HepG2 (cell line): ENCODE results near the gene MYCBPAP. TPM values are rescaled to one million over a fixed set of nuclear protein-coding genes. Genes with fewer than 3 reads are reported as not detected.
A peak's percentile ranks its signal among the peaks of the same experiment; 100 is the strongest.

Experiments
- ARNT2 ChIP-seq: sonication (generic); formaldehyde crosslinking; IDR thresholded peaks from 2 replicates; pipeline ENCODE4 v1.8.0; 2022; ENCODE audit warnings: mild to moderate bottlenecking, low read depth, missing genetic modification reagents, moderate library complexity
- BORCS8-MEF2B ChIP-seq: sonication (generic); formaldehyde crosslinking; IDR thresholded peaks from 2 replicates; pipeline ENCODE4 v1.8.0; 2022; ENCODE audit warnings: mild to moderate bottlenecking, missing genetic modification reagents
- CENPT ChIP-seq: sonication (generic); formaldehyde crosslinking; IDR thresholded peaks from 2 replicates; pipeline ENCODE4 v1.8.0; 2022; ENCODE audit warnings: low read depth, mild to moderate bottlenecking, moderate library complexity, missing genetic modification reagents
- EEA1 ChIP-seq: sonication (generic); formaldehyde crosslinking; IDR thresholded peaks from 2 replicates; pipeline ENCODE4 v1.5.1; 2020; ENCODE audit warnings: mild to moderate bottlenecking, missing genetic modification reagents, borderline replicate concordance
- ESRRA ChIP-seq: sonication (generic); formaldehyde crosslinking; IDR thresholded peaks from 2 replicates; pipeline ENCODE4 v1.5.1; 2020; ENCODE audit warnings: mild to moderate bottlenecking, low read depth, missing genetic modification reagents
- HOXA9 ChIP-seq: sonication (generic); formaldehyde crosslinking; IDR thresholded peaks from 2 replicates; pipeline ENCODE4 v1.8.1; 2022; ENCODE audit warnings: missing genetic modification reagents, mild to moderate bottlenecking, moderate library complexity, borderline replicate concordance
- KLF12 ChIP-seq: sonication (generic); formaldehyde crosslinking; IDR thresholded peaks from 2 replicates; pipeline ENCODE4 v1.4.0; 2020; ENCODE audit warnings: missing genetic modification reagents, borderline replicate concordance
- PCBP2 ChIP-seq: fragments of 200-400 bp; formaldehyde crosslinking; optimal IDR thresholded peaks from 2 replicates; pipeline ENCODE3; 2018; ENCODE audit warnings: low read length, low read depth; ENCODE audit not compliant: poor library complexity, severe bottlenecking
- POLR2A ChIP-seq, 2 experiments: IDR thresholded peaks; 2 replicates each; pipeline ENCODE4 v1.6.1; 2011; ENCODE audit warnings: low read depth in 2 of 2, low read length in 2 of 2, mild to moderate bottlenecking in 1 of 2, moderate library complexity in 1 of 2; ENCODE audit not compliant: insufficient read depth in 1 of 2
- RBM39 ChIP-seq: fragments of 200-400 bp; formaldehyde crosslinking; IDR thresholded peaks from one replicate; pipeline ENCODE4 v1.6.1; 2018; ENCODE audit warnings: antibody characterized with exemption, mild to moderate bottlenecking, low read depth, low read length; ENCODE audit not compliant: poor library complexity, severe bottlenecking
- REPIN1 ChIP-seq: sonication (generic); formaldehyde crosslinking; IDR thresholded peaks from 2 replicates; pipeline ENCODE4 v1.8.0; 2022; ENCODE audit warnings: missing genetic modification reagents, low read depth, mild to moderate bottlenecking, borderline replicate concordance
- SMAD9 ChIP-seq: sonication (generic); formaldehyde crosslinking; IDR thresholded peaks from 2 replicates; pipeline ENCODE4 v1.5.1; 2020; ENCODE audit warnings: mild to moderate bottlenecking, missing genetic modification reagents
- YY1 ChIP-seq: IDR thresholded peaks from 2 replicates; pipeline ENCODE4 v1.6.1; 2011; ENCODE audit warnings: low read length, low read depth, moderate library complexity, mild to moderate bottlenecking; ENCODE audit not compliant: insufficient read depth, insufficient replicate concordance
- ZEB1 ChIP-seq: IDR thresholded peaks from 2 replicates; pipeline ENCODE4 v1.6.1; 2012; ENCODE audit warnings: mild to moderate bottlenecking, low read depth, inconsistent platforms; ENCODE audit not compliant: insufficient replicate concordance
- ZNF331 ChIP-seq: sonication (generic); formaldehyde crosslinking; IDR thresholded peaks from 2 replicates; pipeline ENCODE4 v1.4.0; 2020; ENCODE audit warnings: missing genetic modification reagents
- ZNF513 ChIP-seq: sonication (generic); formaldehyde crosslinking; conservative IDR thresholded peaks from 2 replicates; pipeline ENCODE4 v1.5.0; 2020; ENCODE audit warnings: missing genetic modification reagents
- ZNF564 ChIP-seq: sonication (generic); formaldehyde crosslinking; IDR thresholded peaks from 2 replicates; pipeline ENCODE4 v1.8.1; 2023; ENCODE audit warnings: mild to moderate bottlenecking, missing genetic modification reagents
- polyA plus RNA-seq, 8 experiments: library from polyadenylated mRNA; depleted of rRNA in 3 of 8; stranded (reverse) in 7 of 8; unstranded in 1 of 8; fragments of >200 nt; fragmentation: Illumina TruSeq in 4 of 8; extraction: Trizol in 4 of 8; gene quantifications; 2 replicates each; pipeline versions ENCODE4 v1.2.1 to v1.2.3, GENCODE V29; 2011 to 2016; ENCODE audit warnings: low read depth in 4 of 8, missing spikeins in 1 of 8, mixed read lengths in 1 of 8; ENCODE audit not compliant: insufficient read depth in 1 of 8
- total RNA-seq, 5 experiments: library from RNA; depleted of rRNA; stranded (reverse); fragments of >200 nt; fragmentation: Illumina TruSeq; extraction: Trizol; gene quantifications; 2 replicates each; pipeline ENCODE4 v1.2.3, GENCODE V29; 2016; ENCODE audit warnings: low read depth in 1 of 5
- TF ChIP-seq, protein P1 (sequence below): sonication (generic); formaldehyde crosslinking; IDR thresholded peaks from 2 replicates; pipeline ENCODE4 v1.4.0; 2020; ENCODE audit warnings: mild to moderate bottlenecking, missing genetic modification reagents, borderline replicate concordance
- TF ChIP-seq, protein P2 (sequence below): IDR thresholded peaks from 2 replicates; pipeline ENCODE4 v1.6.1; 2016
- TF ChIP-seq, protein P3 (sequence below): IDR thresholded peaks from 2 replicates; pipeline ENCODE4 v1.6.1; 2012; ENCODE audit warnings: low read depth, low read length, improper control_type of control experiment

MYCBPAP gene
- total and polyA plus RNA-seq, 2 of the 13 experiments (the other 11 are each of a cell fraction or from before 2014, with no cell fraction given) = 0.22 to 0.24 TPM

DNA sequence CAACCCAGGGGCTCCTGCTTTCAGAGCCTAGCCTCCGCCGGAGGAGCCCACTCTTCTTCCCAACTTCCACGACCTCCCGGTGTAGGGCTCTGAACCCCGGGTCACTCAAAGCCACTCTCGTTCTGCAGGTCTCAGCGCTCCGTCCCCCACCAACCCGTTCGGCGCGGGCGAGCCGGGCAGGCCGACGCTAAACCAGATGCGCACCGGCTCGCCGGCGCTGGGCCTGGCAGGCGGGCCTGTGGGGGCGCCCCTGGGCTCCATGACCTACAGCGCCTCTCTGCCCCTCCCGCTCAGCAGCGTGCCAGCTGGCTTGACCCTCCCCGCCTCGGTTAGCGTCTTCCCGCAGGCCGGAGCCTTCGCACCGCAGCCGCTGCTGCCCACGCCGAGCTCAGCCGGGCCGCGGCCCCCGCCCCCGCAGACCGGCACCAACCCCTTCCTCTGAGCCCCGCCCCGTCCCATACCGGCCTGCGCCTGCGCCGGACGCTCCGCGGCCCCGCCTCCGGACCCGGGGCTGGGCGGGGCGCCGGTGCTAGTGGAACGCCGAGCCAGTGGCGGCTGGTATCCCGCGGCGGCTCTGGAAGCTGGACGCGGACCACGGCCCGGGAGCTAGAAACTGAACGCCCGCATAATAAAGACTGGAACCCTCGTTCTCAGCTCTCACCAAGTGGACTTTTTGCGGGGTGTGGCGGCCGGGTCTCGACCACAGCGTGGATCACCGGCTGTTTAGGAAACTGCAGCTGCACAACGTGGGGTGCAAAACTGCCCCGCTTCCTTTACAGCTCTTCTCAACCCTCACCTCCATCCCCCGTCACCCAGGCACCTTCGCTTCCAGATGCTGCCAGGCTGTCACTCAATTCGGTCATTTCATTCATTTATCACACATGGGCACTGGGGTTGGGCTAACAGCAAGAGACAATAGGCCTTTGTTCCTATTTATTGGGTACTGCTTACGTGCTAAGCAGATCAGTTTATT lies 33.8 kb downstream of the MYCBPAP start (continued):
- TF ChIP-seq KLF12 (CRISPR knock-in tag) (peak; percentile 95), EEA1 (CRISPR knock-in tag) (peak; percentile 81; the same call in 1 of the 2 replicates), PCBP2 (no peak), ZNF513 (no peak), HOXA9 (CRISPR knock-in tag) (peak; percentile 85; the same call in 1 of the 2 replicates), ZNF331 (peak; percentile 91; the same call in 1 of the 2 replicates), ESRRA (CRISPR knock-in tag) (peak; percentile 56; the same call in 1 of the 2 replicates), BORCS8-MEF2B (CRISPR knock-in tag) (peak; percentile 89), CENPT (peak; percentile 93), YY1 (peak; percentile 79), ARNT2 (peak; percentile 97), SMAD9 (CRISPR knock-in tag) (0 out of 2 replicates have a peak, but pooled peaks have one; percentile 2), POLR2A (IDR thresholded peaks at IDR 0.05; ENCODE audit: insufficient read depth in 1 of 2, low read depth in 2 of 2, low read length in 2 of 2) (peak; percentile 90), ZNF564 (CRISPR knock-in tag) (no peak), REPIN1 (no peak), RBM39 (peak; percentile 70), ZEB1 (peak; percentile 36)
- TF ChIP-seq, protein P1, sequence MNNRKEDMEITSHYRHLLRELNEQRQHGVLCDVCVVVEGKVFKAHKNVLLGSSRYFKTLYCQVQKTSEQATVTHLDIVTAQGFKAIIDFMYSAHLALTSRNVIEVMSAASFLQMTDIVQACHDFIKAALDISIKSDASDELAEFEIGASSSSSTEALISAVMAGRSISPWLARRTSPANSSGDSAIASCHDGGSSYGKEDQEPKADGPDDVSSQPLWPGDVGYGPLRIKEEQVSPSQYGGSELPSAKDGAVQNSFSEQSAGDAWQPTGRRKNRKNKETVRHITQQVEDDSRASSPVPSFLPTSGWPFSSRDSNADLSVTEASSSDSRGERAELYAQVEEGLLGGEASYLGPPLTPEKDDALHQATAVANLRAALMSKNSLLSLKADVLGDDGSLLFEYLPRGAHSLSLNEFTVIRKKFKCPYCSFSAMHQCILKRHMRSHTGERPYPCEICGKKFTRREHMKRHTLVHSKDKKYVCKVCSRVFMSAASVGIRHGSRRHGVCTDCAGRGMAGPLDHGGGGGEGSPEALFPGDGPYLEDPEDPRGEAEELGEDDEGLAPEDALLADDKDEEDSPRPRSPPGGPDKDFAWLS (CRISPR knock-in tag) = 0 out of 2 replicates have a peak, but pooled peaks have one; percentile 54
- TF ChIP-seq, protein P2, sequence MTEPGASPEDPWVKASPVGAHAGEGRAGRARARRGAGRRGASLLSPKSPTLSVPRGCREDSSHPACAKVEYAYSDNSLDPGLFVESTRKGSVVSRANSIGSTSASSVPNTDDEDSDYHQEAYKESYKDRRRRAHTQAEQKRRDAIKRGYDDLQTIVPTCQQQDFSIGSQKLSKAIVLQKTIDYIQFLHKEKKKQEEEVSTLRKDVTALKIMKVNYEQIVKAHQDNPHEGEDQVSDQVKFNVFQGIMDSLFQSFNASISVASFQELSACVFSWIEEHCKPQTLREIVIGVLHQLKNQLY = peak; percentile 50; the same call in 1 of the 2 replicates
- TF ChIP-seq, protein P3, sequence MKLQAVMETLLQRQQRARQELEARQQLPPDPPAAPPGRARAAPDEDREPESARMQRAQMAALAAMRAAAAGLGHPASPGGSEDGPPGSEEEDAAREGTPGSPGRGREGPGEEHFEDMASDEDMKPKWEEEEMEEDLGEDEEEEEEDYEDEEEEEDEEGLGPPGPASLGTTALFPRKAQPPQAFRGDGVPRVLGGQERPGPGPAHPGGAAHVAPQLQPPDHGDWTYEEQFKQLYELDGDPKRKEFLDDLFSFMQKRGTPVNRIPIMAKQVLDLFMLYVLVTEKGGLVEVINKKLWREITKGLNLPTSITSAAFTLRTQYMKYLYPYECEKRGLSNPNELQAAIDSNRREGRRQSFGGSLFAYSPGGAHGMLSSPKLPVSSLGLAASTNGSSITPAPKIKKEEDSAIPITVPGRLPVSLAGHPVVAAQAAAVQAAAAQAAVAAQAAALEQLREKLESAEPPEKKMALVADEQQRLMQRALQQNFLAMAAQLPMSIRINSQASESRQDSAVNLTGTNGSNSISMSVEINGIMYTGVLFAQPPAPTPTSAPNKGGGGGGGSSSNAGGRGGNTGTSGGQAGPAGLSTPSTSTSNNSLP = peak; percentile 10
